GM23338 (cell line): ENCODE data around the gene LARP1B. TPM values are rescaled to one million over a fixed set of nuclear protein-coding genes. Genes with fewer than 3 reads are reported as not detected.

Source experiments
- ATAC-seq: fragments of 200-7000 bp; cut with Tn5 transposase; 3 replicates; pipeline ENCODE4 v1.9.1; 2020
- DNase-seq: peaks from one replicate; pipeline ENCODE4 v3.0.0-alpha.2; 2015; ENCODE audit warnings: low spot score
- H2AFZ ChIP-seq: fragments of 200-600 bp; sonication (generic); 2 replicates; pipeline ENCODE4 v1.8.0; 2016; ENCODE audit warnings: antibody characterized with exemption, mild to moderate bottlenecking, moderate library complexity
- H3F3A ChIP-seq: fragments of 200-600 bp; sonication (generic); replicated peaks from 2 replicates; pipeline ENCODE4 v1.8.0; 2017; ENCODE audit warnings: antibody characterized with exemption, mixed run types, low read depth
- H3K27ac ChIP-seq: fragments of 200-600 bp; sonication (generic); 2 replicates; pipeline ENCODE4 v1.6.1; 2016; ENCODE audit warnings: low read depth
- H3K27me3 ChIP-seq: fragments of 200-600 bp; sonication (generic); 2 replicates; pipeline ENCODE4 v1.8.0; 2016; ENCODE audit warnings: mild to moderate bottlenecking, mixed run types, moderate library complexity; ENCODE audit not compliant: insufficient read depth
- H3K36me3 ChIP-seq: fragments of 200-600 bp; sonication (generic); 2 replicates; pipeline ENCODE4 v1.8.0; 2016; ENCODE audit warnings: mild to moderate bottlenecking; ENCODE audit not compliant: insufficient read depth
- H3K4me1 ChIP-seq: fragments of 200-600 bp; sonication (generic); 2 replicates; pipeline ENCODE4 v1.8.0; 2016; ENCODE audit warnings: mild to moderate bottlenecking, moderate library complexity; ENCODE audit not compliant: insufficient read depth
- H3K4me2 ChIP-seq: fragments of 200-600 bp; sonication (generic); 2 replicates; pipeline ENCODE4 v1.7.1; 2017; ENCODE audit warnings: mixed run types
- H3K4me3 ChIP-seq: fragments of 200-600 bp; sonication (generic); 2 replicates; pipeline ENCODE4 v1.6.1; 2016; ENCODE audit warnings: mixed run types
- H3K79me2 ChIP-seq: fragments of 200-600 bp; sonication (generic); replicated peaks from 2 replicates; pipeline ENCODE4 v1.8.0; 2017; ENCODE audit warnings: mild to moderate bottlenecking; ENCODE audit not compliant: insufficient read depth
- H3K9me2 ChIP-seq: fragments of 200-600 bp; sonication (generic); 2 replicates; pipeline ENCODE4 v1.8.0; 2017; ENCODE audit not compliant: insufficient read depth
- H4K20me1 ChIP-seq: fragments of 200-600 bp; sonication (generic); replicated peaks from 2 replicates; pipeline ENCODE4 v1.8.0; 2017; ENCODE audit warnings: mild to moderate bottlenecking; ENCODE audit not compliant: insufficient read depth
- H3K27ac Mint-ChIP-seq: 2 replicates; pipeline ENCODE4 v1.8.0; 2020; ENCODE audit warnings: inconsistent platforms, mild to moderate bottlenecking, moderate library complexity, mixed read lengths
- H3K27me3 Mint-ChIP-seq: 3 replicates; pipeline ENCODE4 v1.8.0; 2022; ENCODE audit warnings: low read depth, mild to moderate bottlenecking, moderate library complexity, mixed read lengths, inconsistent platforms; ENCODE audit not compliant: insufficient read depth, poor library complexity
- H3K36me3 Mint-ChIP-seq: 3 replicates; pipeline ENCODE4 v1.8.0; 2021; ENCODE audit warnings: low read depth, mild to moderate bottlenecking, inconsistent platforms, moderate library complexity, mixed read lengths
- H3K4me1 Mint-ChIP-seq: 3 replicates; pipeline ENCODE4 v1.8.0; 2020; ENCODE audit warnings: mild to moderate bottlenecking, inconsistent platforms, mixed read lengths
- H3K4me3 Mint-ChIP-seq: 3 replicates; pipeline ENCODE4 v1.8.0; 2021; ENCODE audit warnings: moderate library complexity, mild to moderate bottlenecking, inconsistent platforms, mixed read lengths
- H3K9me3 Mint-ChIP-seq: 3 replicates; pipeline ENCODE4 v1.8.0; 2020; ENCODE audit warnings: moderate library complexity, mild to moderate bottlenecking, inconsistent platforms, mixed read lengths
- CREB1 ChIP-seq: fragments of 250-450 bp; sonication (Bioruptor Pico); IDR thresholded peaks from 2 replicates; pipeline ENCODE4 v1.5.0; 2020; ENCODE audit warnings: low read depth, mild to moderate bottlenecking, moderate library complexity
- CTCF ChIP-seq, 2 experiments: fragments of 200-600 bp in 1 of 2; sonication (generic) in 1 of 2; conservative IDR thresholded peaks; 2 replicates each; pipeline versions ENCODE4 v1.5.1 to v1.6.1; 2016 to 2017; ENCODE audit warnings: antibody characterized with exemption in 2 of 2, low read depth in 2 of 2, mild to moderate bottlenecking in 2 of 2, moderate library complexity in 1 of 2
- ETS1 ChIP-seq: IDR thresholded peaks from 2 replicates; pipeline ENCODE4 v1.6.1; 2016; ENCODE audit warnings: antibody characterized with exemption
- EZH2 ChIP-seq: fragments of 200-600 bp; sonication (generic); IDR thresholded peaks from one replicate; pipeline ENCODE4 v1.8.0; 2017; ENCODE audit warnings: antibody characterized with exemption, mild to moderate bottlenecking, low read depth; ENCODE audit not compliant: unreplicated experiment
- EZH2phosphoT487 ChIP-seq: fragments of 200-600 bp; sonication (generic); IDR thresholded peaks from one replicate; pipeline ENCODE4 v1.8.1; 2018; ENCODE audit warnings: antibody characterized with exemption; ENCODE audit not compliant: unreplicated experiment
- POLR2AphosphoS5 ChIP-seq: IDR thresholded peaks from 2 replicates; pipeline ENCODE4 v1.6.1; 2016; ENCODE audit warnings: antibody characterized with exemption, low read depth
- REST ChIP-seq: IDR thresholded peaks from one replicate; pipeline ENCODE4 v1.6.1; 2018; ENCODE audit warnings: antibody characterized with exemption; ENCODE audit not compliant: unreplicated experiment
- STAT1 ChIP-seq: IDR thresholded peaks from one replicate; pipeline ENCODE4 v1.6.1; 2016; ENCODE audit warnings: antibody characterized with exemption; ENCODE audit not compliant: unreplicated experiment
- polyA plus RNA-seq: library from polyadenylated mRNA; unstranded; fragments of >200 nt; fragmentation: Nextera tagmentation; extraction: Ambion mirVana; gene quantifications from 2 replicates; pipeline ENCODE4 v1.2.1, GENCODE V29; 2016
- total RNA-seq: library from RNA; depleted of rRNA; stranded (reverse); fragments of >200 nt; shearing (Covaris generic); gene quantifications from 2 replicates; pipeline ENCODE4 v1.2.3, GENCODE V29; 2014

The LARP1B gene
- total and polyA plus RNA-seq, 2 experiments from 2014 or later = 42.5 to 45.4 TPM

- peak overlapping the region; percentile 81 for H3K4me3 Mint-ChIP-seq
- H3K36me3 Mint-ChIP-seq = no peaks in the 10 kb centered on the region; the same call in 2 of the 3 replicates
- Histone ChIP-seq H2AFZ (no peak overlapping the region), H3K9me2 (no peaks in the 10 kb centered on the region), H4K20me1 (peaks cover 3% of the 10 kb centered on the region; the same call in 1 of the 2 replicates), H3K36me3 (no peaks in the 10 kb centered on the region), H3K4me2 (peak overlapping the region; percentile 81), H3K27ac (peak overlapping the region; percentile 90), H3K4me3 (peak overlapping the region; percentile 92), H3K4me1 (peaks cover 13% of the 10 kb centered on the region; the same call in 1 of the 2 replicates), H3K27me3 (no peaks in the 10 kb centered on the region), H3K79me2 (peaks cover 33% of the 10 kb centered on the region), H3F3A (peaks cover 11% of the 10 kb centered on the region)
- ATAC-seq = no peak
- no peak for DNase-seq
- peaks cover 19% of the 10 kb centered on the region for H3K4me1 Mint-ChIP-seq
- TF ChIP-seq EZH2phosphoT487 = no peak
- no peak for TF ChIP-seq REST
- no peak for TF ChIP-seq ETS1
- no peaks in the 10 kb centered on the region for H3K9me3 Mint-ChIP-seq
- peaks cover 14% of the 10 kb centered on the region for H3K27me3 Mint-ChIP-seq
- peak overlapping the region; percentile 96 for H3K27ac Mint-ChIP-seq
Observed at GRCh38 chr4:128060121-128060698, 902 bp upstream of the LARP1B start.

DNA sequence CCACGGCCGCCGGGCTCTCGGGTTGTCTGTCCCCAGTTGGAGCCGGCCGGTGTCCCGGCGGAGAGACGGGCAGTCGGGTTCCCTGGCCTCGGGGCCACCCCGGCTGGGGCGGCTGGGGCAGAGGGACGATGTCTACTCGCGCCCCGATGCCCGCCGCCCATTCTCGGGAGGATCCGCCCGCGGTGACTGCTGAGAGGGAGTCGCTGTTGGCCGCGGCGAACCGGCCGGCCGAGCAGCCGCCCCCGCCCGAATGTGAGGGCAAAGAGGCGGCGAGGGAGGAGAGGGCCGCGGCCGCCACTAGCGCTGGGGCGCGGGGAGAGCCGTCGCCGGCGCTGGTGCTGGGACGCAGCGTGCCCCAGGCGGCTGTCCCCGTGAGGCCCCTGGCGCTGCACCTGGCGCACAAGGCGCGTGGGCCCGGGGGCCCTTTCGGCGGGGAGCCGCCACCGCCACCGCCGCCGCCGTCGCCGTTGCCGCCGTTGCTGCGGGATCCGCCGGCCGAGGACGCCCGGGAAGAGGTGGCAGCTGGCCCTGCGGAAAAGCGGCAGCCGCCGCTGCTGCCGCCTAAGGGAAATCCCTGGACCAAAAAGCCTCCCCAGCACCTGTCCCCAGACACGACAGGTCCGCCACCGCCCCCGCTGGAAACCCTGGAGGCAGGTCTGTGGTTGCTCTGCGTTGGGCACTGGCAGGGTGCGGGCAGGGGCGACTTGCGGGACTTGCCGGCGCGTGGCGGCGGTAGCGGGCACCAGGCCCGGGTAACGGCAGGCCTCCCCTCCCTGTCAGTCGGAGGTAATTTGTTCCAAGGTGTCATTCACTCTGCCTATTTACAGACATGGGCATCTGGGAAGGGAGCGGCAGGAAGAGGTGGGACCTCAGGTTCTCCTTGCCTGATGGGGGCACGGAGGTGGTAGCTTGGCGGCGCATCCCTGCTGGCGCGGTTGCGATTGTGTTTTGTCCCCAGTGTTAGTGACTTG lies 739 bp downstream of the LARP1B start:
- Mint-ChIP-seq H3K36me3 (no peaks in the 10 kb centered on the region; the same call in 2 of the 3 replicates), H3K4me1 (peaks cover 17% of the 10 kb centered on the region), H3K27ac (0 out of 2 replicates have a peak overlapping the region, but pooled peaks have one; percentile 65), H3K27me3 (peaks cover 10% of the 10 kb centered on the region), H3K9me3 (no peaks in the 10 kb centered on the region), H3K4me3 (peak overlapping the region; percentile 94)
- H4K20me1 ChIP-seq = peaks cover 6% of the 10 kb centered on the region; the same call in 1 of the 2 replicates
- peaks cover 22% of the 10 kb centered on the region; the same call in 1 of the 2 replicates for H3K4me1 ChIP-seq
- H3K9me2 ChIP-seq = no peaks in the 10 kb centered on the region
- H3K4me2 ChIP-seq = peak overlapping the region; percentile 81
- no peak overlapping the region; the same call in 1 of the 2 replicates for H3K27ac ChIP-seq
- no peak overlapping the region; the same call in 1 of the 2 replicates for H2AFZ ChIP-seq
- ATAC-seq = peak; percentile 22
- DNase-seq = peak; percentile 73
- H3K79me2 ChIP-seq = peaks cover 49% of the 10 kb centered on the region
- H3K4me3 ChIP-seq = peak overlapping the region; percentile 92
- no peaks in the 10 kb centered on the region for H3K36me3 ChIP-seq
- no peaks in the 10 kb centered on the region for H3K27me3 ChIP-seq
- peaks cover 11% of the 10 kb centered on the region; the same call in 1 of the 2 replicates for H3F3A ChIP-seq
- no peak for TF ChIP-seq REST
- TF ChIP-seq STAT1 = no peak
- TF ChIP-seq ETS1 = no peak
- peak; percentile 13 to 25; a peak in 1 of 4 replicates for TF ChIP-seq CTCF (conservative IDR thresholded peaks at IDR 0.05; ENCODE audit: low read depth in 2 of 2)
- TF ChIP-seq CREB1 = 0 out of 2 replicates have a peak, but pooled peaks have one; percentile 14
- TF ChIP-seq POLR2AphosphoS5 = peak; percentile 22; the same call in 1 of the 2 replicates
- no peak for TF ChIP-seq EZH2
